ENCODE measurements around the gene LRPPRC.

- TF ChIP-seq POLR2A (IDR thresholded peaks at IDR 0.05): no peak
- no peak for TF ChIP-seq CTCF (IDR thresholded peaks at IDR 0.05)
Measured at GRCh38 chr2:43931293-43931692, 64.5 kb downstream of the LRPPRC start.
